Tibial nerve (tissue), 4 donors: Measurements from ENCODE around the gene DUSP28. TPM values are rescaled to one million over a fixed set of nuclear protein-coding genes. Genes with fewer than 3 reads are reported as not detected.
"Not testable (repeated sequence)": the region's sequence is repeated elsewhere in the genome, so short reads cannot be mapped to it uniquely, and the experiment has no call there.

ENCODE experiments used
- DNase-seq, 2 donors: peaks; one replicate each; pipeline ENCODE4 v3.0.0-alpha.2; 2019; ENCODE audit warnings: low spot score in 2 of 2
- H3K27ac ChIP-seq, 4 donors: fragments of 200-600 bp; sonication (generic) in 3 of 4; one replicate each; pipeline ENCODE4 v1.5.1; 2017 to 2019; ENCODE audit warnings: mild to moderate bottlenecking in 1 of 4
- H3K27me3 ChIP-seq, 2 donors: fragments of 200-600 bp; sonication (generic) in 1 of 2; one replicate each; pipeline versions ENCODE4 v1.5.1 to v1.6.0; 2017 to 2019
- H3K36me3 ChIP-seq, 3 donors: fragments of 200-600 bp; sonication (generic); one replicate each; pipeline ENCODE4 v1.5.1; 2018 to 2019
- H3K4me1 ChIP-seq, 4 donors: fragments of 200-600 bp; sonication (generic) in 3 of 4; one replicate each; pipeline ENCODE4 v1.5.1; 2017 to 2019
- H3K4me3 ChIP-seq, 4 donors: fragments of 200-600 bp; sonication (generic) in 3 of 4; one replicate each; pipeline ENCODE4 v1.5.1; 2017 to 2019; ENCODE audit warnings: mild to moderate bottlenecking in 1 of 4, moderate library complexity in 1 of 4
- H3K9me3 ChIP-seq, 4 donors: fragments of 200-600 bp; sonication (generic) in 3 of 4; one replicate each; pipeline ENCODE4 v1.5.1; 2017 to 2019
- EP300 ChIP-seq, 2 donors: sonication (generic); formaldehyde crosslinking; IDR thresholded peaks; one replicate each; pipeline ENCODE4 v1.6.1; 2017; ENCODE audit warnings: antibody characterized with exemption in 2 of 2, mild to moderate bottlenecking in 1 of 2
- POLR2A ChIP-seq, 2 donors: fragments of 450-650 bp; IDR thresholded peaks; one replicate each; pipeline ENCODE4 v1.6.1; 2017; ENCODE audit warnings: antibody characterized with exemption in 2 of 2, mild to moderate bottlenecking in 2 of 2, moderate library complexity in 2 of 2
- WGBS, 2 donors: methylation state at CpG; one replicate each; pipeline ENCODE4 v1.1.5; 2018; 5-methylcytosine and 5-hydroxymethylcytosine counted together
- total RNA-seq, 4 donors: library from RNA; depleted of rRNA; stranded (reverse); fragments of >200 nt; gene quantifications; one replicate each; pipeline ENCODE4 v1.1.0, GENCODE V29; 2016
- TF ChIP-seq, protein P1 (sequence below), 5 experiments: fragments of 200-600 bp in 3 of 5; fragments of 450-650 bp in 2 of 5; sonication (generic) in 3 of 5; IDR thresholded peaks; one replicate each; pipeline ENCODE4 v1.5.1; 2016 to 2019; ENCODE audit warnings: antibody characterized with exemption in 5 of 5, mild to moderate bottlenecking in 3 of 5, moderate library complexity in 2 of 5

DUSP28 gene
- total RNA-seq, 4 donors from 2014 or later: 4.5 to 16.1 (median 7.2) TPM

DNA sequence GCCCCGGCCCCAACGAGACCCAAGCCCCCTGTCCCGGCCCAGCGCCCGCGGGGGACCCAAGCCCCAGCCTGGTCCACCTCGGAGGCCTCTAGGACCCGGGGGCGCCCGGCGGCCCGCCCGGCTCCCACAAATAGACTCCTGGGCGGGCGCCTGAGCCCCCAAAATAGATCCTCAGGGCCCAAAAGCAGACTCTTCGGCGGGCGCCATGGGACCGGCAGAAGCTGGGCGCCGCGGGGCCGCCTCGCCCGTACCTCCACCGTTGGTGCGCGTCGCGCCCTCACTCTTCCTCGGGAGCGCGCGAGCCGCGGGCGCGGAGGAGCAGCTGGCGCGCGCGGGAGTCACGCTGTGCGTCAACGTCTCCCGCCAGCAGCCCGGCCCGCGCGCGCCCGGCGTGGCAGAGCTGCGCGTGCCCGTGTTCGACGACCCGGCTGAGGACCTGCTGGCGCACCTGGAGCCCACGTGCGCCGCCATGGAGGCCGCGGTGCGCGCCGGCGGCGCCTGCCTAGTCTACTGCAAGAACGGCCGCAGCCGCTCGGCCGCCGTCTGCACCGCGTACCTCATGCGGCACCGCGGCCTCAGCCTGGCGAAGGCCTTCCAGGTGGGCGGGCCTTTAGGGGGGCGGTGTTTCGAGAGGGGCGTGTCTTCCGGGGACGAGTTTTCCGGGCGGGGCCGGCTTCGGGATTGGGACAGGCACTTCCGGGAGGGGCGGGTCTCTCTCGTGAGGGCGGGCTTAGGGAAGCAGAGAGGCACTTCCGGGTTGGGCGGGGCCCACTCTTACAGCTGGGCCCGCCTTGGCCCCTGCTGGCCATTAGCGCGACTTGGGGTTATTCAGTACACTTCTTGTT lies 545 bp downstream of the DUSP28 start:
- Histone ChIP-seq H3K9me3 (no peaks in the 10 kb centered on the region), H3K4me3 (peak overlapping the region; percentile 83 to 100 (median 94)), H3K27me3 (no peaks in the 10 kb centered on the region), H3K4me1 (peaks cover 0 to 80% (median 47%) of the 10 kb centered on the region in 4 donors), H3K27ac (peak overlapping the region; percentile 100), H3K36me3 (no peaks in the 10 kb centered on the region)
- DNase-seq: peak; percentile 100
- TF ChIP-seq POLR2A (IDR thresholded peaks at IDR 0.05) (peak; percentile 59 to 81), EP300 (IDR thresholded peaks at IDR 0.05) (peak; percentile 29 to 84)
- TF ChIP-seq, protein P1, sequence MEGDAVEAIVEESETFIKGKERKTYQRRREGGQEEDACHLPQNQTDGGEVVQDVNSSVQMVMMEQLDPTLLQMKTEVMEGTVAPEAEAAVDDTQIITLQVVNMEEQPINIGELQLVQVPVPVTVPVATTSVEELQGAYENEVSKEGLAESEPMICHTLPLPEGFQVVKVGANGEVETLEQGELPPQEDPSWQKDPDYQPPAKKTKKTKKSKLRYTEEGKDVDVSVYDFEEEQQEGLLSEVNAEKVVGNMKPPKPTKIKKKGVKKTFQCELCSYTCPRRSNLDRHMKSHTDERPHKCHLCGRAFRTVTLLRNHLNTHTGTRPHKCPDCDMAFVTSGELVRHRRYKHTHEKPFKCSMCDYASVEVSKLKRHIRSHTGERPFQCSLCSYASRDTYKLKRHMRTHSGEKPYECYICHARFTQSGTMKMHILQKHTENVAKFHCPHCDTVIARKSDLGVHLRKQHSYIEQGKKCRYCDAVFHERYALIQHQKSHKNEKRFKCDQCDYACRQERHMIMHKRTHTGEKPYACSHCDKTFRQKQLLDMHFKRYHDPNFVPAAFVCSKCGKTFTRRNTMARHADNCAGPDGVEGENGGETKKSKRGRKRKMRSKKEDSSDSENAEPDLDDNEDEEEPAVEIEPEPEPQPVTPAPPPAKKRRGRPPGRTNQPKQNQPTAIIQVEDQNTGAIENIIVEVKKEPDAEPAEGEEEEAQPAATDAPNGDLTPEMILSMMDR (IDR thresholded peaks at IDR 0.05): peak in 2 of 5 experiments; percentile 28 to 35
- 1 to 3% methylated on average over 5 to 55 of the region's 101 CpGs for WGBS, 2 donors

DNA sequence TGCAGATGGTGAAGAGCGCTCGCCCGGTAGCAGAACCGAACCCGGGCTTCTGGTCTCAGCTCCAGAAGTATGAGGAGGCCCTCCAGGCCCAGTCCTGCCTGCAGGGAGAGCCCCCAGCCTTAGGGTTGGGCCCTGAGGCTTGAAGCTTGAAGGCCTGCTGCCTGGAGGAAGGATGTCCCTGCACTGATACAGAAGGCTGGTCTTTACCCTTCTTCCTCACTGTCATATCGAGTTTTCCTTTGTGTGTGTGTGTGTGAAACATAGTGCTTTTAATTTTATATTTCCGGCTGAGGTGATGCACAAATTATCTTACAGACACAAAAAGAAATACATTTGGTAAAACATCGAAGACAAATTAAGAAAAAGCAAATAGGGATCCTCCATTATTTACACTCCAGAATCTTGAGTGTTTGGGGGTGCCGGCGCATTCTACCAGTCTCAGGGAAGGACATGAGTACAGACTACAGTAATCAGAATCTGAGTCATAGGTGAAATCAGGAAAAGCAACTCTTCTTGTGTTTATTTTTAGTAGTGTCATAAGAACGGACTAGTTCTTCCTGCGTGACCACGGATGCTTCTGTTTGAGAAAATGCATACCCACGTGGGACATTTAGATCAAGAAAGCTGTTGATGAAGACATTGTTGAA lies 1.3 kb downstream of the DUSP28 start:
- Histone ChIP-seq H3K27me3 (no peaks in the 10 kb centered on the region), H3K27ac (peak overlapping the region; percentile 9 to 100 (median 100)), H3K4me1 (peaks cover 0 to 87% (median 53%) of the 10 kb centered on the region in 4 donors), H3K9me3 (no peaks in the 10 kb centered on the region), H3K4me3 (peak overlapping the region; percentile 49 to 100 (median 87)), H3K36me3 (no peaks in the 10 kb centered on the region)
- TF ChIP-seq POLR2A (IDR thresholded peaks at IDR 0.05): no peak
- TF ChIP-seq, protein P1 (IDR thresholded peaks at IDR 0.05): peak in 3 of 5 experiments; percentile 3 to 64 (median 61)
- 44 to 48% methylated on average over 9 to 10 of the region's 14 CpGs for WGBS, 2 donors
- DNase-seq: no peak

DNA sequence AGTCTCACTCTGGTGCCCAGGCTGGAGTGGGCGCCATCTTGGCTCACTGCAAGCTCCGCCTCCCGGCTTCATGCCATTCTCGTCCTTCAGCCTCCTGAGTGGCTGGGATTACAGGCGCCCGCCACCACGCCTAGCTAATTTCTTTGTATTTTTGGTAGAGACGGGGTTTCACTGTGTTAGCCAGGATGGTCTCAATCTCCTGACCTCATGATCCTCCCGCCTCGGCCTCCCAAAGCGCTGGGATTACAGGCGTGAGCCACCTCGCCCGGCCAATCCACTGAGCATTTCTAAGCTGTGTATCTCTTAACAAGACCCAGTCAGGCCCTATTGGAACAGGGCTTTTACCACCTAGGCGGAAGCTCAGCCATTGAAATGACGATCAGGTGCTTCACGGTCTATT lies 3.1 kb downstream of the DUSP28 start:
- not testable (repeated sequence) for H3K9me3 ChIP-seq, DNase-seq, H3K27ac ChIP-seq, H3K27me3 ChIP-seq, H3K4me3 ChIP-seq, H3K36me3 ChIP-seq
- peaks cover 5 to 83% (median 50%) of the 10 kb centered on the region in 4 donors for H3K4me1 ChIP-seq
- 92 to 96% methylated on average over 17 of the region's 17 CpGs for WGBS, 2 donors

GRCh38 chr2:240563951-240564560 lies 3.9 kb downstream of the DUSP28 start:
- DNase-seq: no peak
- TF ChIP-seq, protein P1 (IDR thresholded peaks at IDR 0.05): no peak
- H3K9me3 ChIP-seq: no peaks in the 10 kb centered on the region
- H3K36me3 ChIP-seq: no peaks in the 10 kb centered on the region
- H3K4me1 ChIP-seq: peaks cover 5 to 76% (median 45%) of the 10 kb centered on the region in 4 donors
- no peaks in the 10 kb centered on the region for H3K27me3 ChIP-seq
- WGBS, 2 donors: 88 to 90% methylated on average over 12 of the region's 12 CpGs
- H3K27ac ChIP-seq: peak overlapping the region in 1 of 4 donors; percentile 61
- no peak overlapping the region for H3K4me3 ChIP-seq

DNA sequence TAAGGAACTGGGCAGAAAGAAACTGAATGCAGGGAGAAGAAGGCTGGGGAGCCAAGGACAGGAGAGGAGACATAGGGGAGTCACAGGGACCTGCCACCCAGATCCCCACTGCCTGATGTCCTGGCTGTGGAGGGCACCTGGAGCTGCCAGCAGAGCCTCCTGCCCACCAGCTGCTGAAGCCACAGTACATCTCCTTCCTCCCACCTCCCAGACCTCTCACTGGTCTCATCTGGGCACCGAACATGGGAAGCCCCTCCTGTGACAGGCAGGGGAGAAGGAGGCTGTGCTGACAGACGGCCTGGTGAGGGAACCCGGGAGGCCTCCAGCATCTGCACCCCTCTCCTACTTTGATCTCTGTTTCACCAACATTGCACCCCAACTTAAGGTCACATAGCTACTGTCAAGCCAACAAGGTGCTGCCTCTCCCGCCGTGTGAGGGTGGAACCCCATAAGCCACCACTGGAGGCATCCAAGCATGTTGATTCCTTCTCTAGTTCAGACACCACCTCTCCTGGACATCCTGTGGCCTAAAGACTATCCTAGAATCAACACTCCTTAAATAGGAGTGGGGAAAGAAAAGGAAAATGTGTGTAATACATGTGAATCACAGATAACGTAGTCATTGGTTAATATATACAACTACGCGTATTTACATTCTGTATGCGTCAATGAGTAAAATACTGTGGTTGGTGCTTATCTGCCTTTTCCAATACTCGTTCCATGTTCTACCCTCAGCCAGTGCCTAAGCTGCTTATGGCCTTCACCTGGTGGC lies 4.6 kb downstream of the DUSP28 start:
- WGBS, 2 donors: 75 to 83% methylated on average over 10 of the region's 10 CpGs
- H3K4me1 ChIP-seq: peaks cover 5 to 76% (median 44%) of the 10 kb centered on the region in 4 donors
- peak overlapping the region in 2 of 4 donors; percentile 28 to 93 for H3K4me3 ChIP-seq
- no peaks in the 10 kb centered on the region for H3K36me3 ChIP-seq
- TF ChIP-seq POLR2A (IDR thresholded peaks at IDR 0.05): no peak
- TF ChIP-seq, protein P1 (IDR thresholded peaks at IDR 0.05): no peak
- TF ChIP-seq EP300 (IDR thresholded peaks at IDR 0.05): no peak
- no peaks in the 10 kb centered on the region for H3K9me3 ChIP-seq
- no peak for DNase-seq
- peak overlapping the region in 3 of 4 donors; percentile 86 to 96 (median 95) for H3K27ac ChIP-seq
- H3K27me3 ChIP-seq: no peaks in the 10 kb centered on the region
